Measurements from ENCODE around the gene NRSN2. TPM values are rescaled to one million over a fixed set of nuclear protein-coding genes. Genes with fewer than 3 reads are reported as not detected.
"Not testable (repeated sequence)": the region's sequence is repeated elsewhere in the genome, so short reads cannot be mapped to it uniquely, and the experiment has no call there.

The NRSN2 gene
- total RNA-seq, 6 experiments from 2014 or later = 61.1 to 76.6 (median 65.4) TPM

GRCh38 chr20:347317-347639 lies 367 bp downstream of the NRSN2 start:
- H3K27me3 Mint-ChIP-seq (ENCODE audit: insufficient read depth) = peaks cover 3% of the 10 kb centered on the region; the same call in 1 of the 2 replicates
- DNase-seq = no peak
- H3K36me3 Mint-ChIP-seq (ENCODE audit: low read depth) = peaks cover 26% of the 10 kb centered on the region
- peaks cover 30% of the 10 kb centered on the region for H3K9me3 Mint-ChIP-seq
- H3K27ac Mint-ChIP-seq = peak overlapping the region; percentile 86
- peaks cover 17% of the 10 kb centered on the region for H3K4me1 Mint-ChIP-seq (ENCODE audit: low read depth)
- TF ChIP-seq, protein P1, sequence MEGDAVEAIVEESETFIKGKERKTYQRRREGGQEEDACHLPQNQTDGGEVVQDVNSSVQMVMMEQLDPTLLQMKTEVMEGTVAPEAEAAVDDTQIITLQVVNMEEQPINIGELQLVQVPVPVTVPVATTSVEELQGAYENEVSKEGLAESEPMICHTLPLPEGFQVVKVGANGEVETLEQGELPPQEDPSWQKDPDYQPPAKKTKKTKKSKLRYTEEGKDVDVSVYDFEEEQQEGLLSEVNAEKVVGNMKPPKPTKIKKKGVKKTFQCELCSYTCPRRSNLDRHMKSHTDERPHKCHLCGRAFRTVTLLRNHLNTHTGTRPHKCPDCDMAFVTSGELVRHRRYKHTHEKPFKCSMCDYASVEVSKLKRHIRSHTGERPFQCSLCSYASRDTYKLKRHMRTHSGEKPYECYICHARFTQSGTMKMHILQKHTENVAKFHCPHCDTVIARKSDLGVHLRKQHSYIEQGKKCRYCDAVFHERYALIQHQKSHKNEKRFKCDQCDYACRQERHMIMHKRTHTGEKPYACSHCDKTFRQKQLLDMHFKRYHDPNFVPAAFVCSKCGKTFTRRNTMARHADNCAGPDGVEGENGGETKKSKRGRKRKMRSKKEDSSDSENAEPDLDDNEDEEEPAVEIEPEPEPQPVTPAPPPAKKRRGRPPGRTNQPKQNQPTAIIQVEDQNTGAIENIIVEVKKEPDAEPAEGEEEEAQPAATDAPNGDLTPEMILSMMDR (IDR thresholded peaks at IDR 0.05) = no peak
- H3K4me3 Mint-ChIP-seq = peak overlapping the region; percentile 94

DNA sequence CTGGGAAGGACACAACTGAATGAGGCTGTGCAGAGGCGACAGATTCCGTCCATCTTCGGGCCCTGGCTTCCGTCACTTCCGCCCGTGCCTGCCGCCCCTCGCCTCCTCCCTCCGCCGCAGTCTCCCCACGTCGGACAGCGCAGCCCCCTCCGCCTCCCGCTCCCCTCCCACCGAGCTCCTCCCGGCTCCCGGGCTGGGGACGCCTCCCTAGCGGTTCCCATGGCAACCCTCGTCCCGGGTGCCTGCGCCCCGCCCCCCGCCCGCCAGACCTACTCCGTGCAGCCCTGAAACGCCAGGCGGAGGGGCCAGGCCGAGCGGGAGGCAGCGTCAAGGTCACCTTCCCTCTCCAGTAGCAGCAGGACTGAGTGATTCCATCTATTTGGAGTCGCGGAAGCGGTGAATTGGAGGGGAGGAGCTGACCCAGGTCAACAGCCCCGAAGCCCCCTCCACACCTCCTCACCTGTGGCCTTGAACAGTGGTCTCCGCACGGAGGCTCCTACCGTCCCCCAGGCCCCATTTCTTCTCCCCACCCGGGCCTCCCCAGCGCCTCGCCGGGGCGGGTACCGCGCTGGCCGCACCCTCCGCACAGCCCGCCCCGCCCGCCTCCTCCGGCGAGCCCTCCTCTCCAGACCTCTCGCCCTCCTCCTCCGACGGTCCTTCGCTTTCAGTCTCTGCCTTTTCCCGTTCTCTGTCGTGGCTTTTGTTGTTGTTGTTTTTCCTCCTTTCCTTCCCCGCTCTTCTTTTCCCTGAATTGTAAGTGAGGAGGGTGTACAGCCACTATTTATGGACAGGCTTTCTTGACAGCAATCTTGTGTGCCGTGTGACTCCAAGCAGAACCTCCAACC lies 951 bp downstream of the NRSN2 start:
- Mint-ChIP-seq H3K4me3 (peak overlapping the region; percentile 94), H3K27ac (peak overlapping the region; percentile 86), H3K9me3 (peaks cover 26% of the 10 kb centered on the region), H3K27me3 (ENCODE audit: insufficient read depth) (peaks cover 3% of the 10 kb centered on the region; the same call in 1 of the 2 replicates), H3K36me3 (ENCODE audit: low read depth) (peaks cover 24% of the 10 kb centered on the region), H3K4me1 (ENCODE audit: low read depth) (peaks cover 17% of the 10 kb centered on the region)
- DNase-seq = peak; percentile 91
- TF ChIP-seq, protein P1 (IDR thresholded peaks at IDR 0.05) = no peak

GRCh38 chr20:348972-349841 lies 2.3 kb downstream of the NRSN2 start:
- Mint-ChIP-seq H3K4me1 (ENCODE audit: low read depth) (peaks cover 17% of the 10 kb centered on the region), H3K27ac (no peak overlapping the region), H3K27me3 (ENCODE audit: insufficient read depth) (no peaks in the 10 kb centered on the region; the same call in 1 of the 2 replicates), H3K36me3 (ENCODE audit: low read depth) (peaks cover 11% of the 10 kb centered on the region), H3K4me3 (peak overlapping the region; percentile 94), H3K9me3 (peaks cover 12% of the 10 kb centered on the region)
- no peak for DNase-seq
- TF ChIP-seq, protein P1 (IDR thresholded peaks at IDR 0.05) = no peak

DNA sequence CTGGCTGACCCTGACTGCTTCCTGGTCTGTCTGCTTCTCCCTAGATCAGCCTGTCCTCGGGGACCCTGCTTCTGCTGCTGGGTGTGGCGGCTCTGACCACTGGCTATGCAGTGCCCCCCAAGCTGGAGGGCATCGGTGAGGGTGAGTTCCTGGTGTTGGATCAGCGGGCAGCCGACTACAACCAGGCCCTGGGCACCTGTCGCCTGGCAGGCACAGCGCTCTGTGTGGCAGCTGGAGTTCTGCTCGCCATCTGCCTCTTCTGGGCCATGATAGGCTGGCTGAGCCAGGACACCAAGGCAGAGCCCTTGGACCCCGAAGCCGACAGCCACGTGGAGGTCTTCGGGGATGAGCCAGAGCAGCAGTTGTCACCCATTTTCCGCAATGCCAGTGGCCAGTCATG lies 6.3 kb downstream of the NRSN2 start:
- no peak for DNase-seq
- no peaks in the 10 kb centered on the region for H3K36me3 Mint-ChIP-seq (ENCODE audit: low read depth)
- TF ChIP-seq, protein P1 (IDR thresholded peaks at IDR 0.05) = no peak
- H3K9me3 Mint-ChIP-seq = no peaks in the 10 kb centered on the region
- H3K4me1 Mint-ChIP-seq (ENCODE audit: low read depth) = peaks cover 8% of the 10 kb centered on the region
- H3K4me3 Mint-ChIP-seq = no peak overlapping the region
- H3K27ac Mint-ChIP-seq = no peak overlapping the region
- no peaks in the 10 kb centered on the region; the same call in 1 of the 2 replicates for H3K27me3 Mint-ChIP-seq (ENCODE audit: insufficient read depth)

DNA sequence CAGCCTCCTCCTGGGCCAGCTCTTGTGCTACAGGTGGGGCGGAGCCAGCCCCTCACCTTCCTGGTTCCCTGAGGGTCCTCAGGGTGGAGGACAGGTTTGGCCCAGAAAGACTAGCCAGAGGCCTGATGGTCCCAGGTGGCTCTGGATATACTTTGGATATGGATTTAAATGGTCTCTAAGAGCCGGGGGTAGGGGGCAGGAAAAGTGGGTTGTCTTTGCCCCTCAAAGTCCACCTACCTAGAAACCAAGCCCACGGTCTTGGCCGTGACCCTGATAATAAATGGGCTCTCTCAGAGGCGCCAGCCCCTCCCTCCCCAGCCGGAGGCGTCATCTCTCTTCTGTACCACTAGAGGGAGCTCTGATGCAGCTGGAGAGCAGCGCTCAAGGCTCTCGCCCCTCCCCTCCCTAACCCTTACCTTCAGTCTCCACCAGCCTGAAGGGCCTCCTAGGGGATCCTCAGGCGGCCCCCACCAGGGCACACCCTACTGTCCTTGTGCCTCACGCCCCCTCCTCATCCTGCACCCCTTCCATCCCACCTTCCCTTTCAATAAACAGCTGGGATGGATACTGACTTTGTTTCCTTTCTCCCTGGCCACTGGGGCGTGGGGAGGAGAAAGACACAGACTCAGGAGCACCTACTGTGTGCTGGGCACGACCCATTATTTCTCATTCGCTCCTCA lies 7.5 kb downstream of the NRSN2 start:
- TF ChIP-seq, protein P1 (IDR thresholded peaks at IDR 0.05) = peak; percentile 98
- Mint-ChIP-seq H3K27ac (no peak overlapping the region), H3K36me3 (ENCODE audit: low read depth) (no peaks in the 10 kb centered on the region), H3K4me3 (no peak overlapping the region), H3K9me3 (no peaks in the 10 kb centered on the region), H3K4me1 (ENCODE audit: low read depth) (no peaks in the 10 kb centered on the region; the same call in 1 of the 2 replicates), H3K27me3 (ENCODE audit: insufficient read depth) (no peaks in the 10 kb centered on the region; the same call in 1 of the 2 replicates)
- peak; percentile 48 for DNase-seq

- not testable (repeated sequence) for H3K27me3 Mint-ChIP-seq (ENCODE audit: insufficient read depth); H3K4me1 Mint-ChIP-seq (ENCODE audit: low read depth); H3K9me3 Mint-ChIP-seq; DNase-seq; H3K4me3 Mint-ChIP-seq; H3K36me3 Mint-ChIP-seq (ENCODE audit: low read depth); H3K27ac Mint-ChIP-seq
Observed at GRCh38 chr20:356154-356553, 9.2 kb downstream of the NRSN2 start.
